GM19438 (cell line): ENCODE measurements around the gene GAPVD1.
"Not testable (repeated sequence)": the region's sequence is repeated elsewhere in the genome, so short reads cannot be mapped to it uniquely, and the experiment has no call there.

Source experiments
- ATAC-seq: cut with Tn5 transposase; IDR thresholded peaks from one replicate; pipeline ENCODE4 v1.9.1; 2021; ENCODE audit warnings: low read depth; ENCODE audit not compliant: unreplicated experiment

The GAPVD1 gene

GRCh38 chr9:125399666-125400065 lies 138.0 kb downstream of the GAPVD1 start:
- ATAC-seq = no peak

GRCh38 chr9:125400232-125400631 lies 138.6 kb downstream of the GAPVD1 start:
- ATAC-seq = not testable (repeated sequence)

GRCh38 chr9:125400725-125401716 lies 139.4 kb downstream of the GAPVD1 start:
- ATAC-seq = no peak

GRCh38 chr9:125404733-125405132 lies 143.1 kb downstream of the GAPVD1 start:
- ATAC-seq = no peak

- no peak for ATAC-seq
These were observed 144.5 kb downstream of the GAPVD1 start for GRCh38 chr9:125405938-125406809.

- ATAC-seq = no peak
These were observed 145.1 kb downstream of the GAPVD1 start for GRCh38 chr9:125406810-125407087.

GRCh38 chr9:125407432-125407973 lies 145.9 kb downstream of the GAPVD1 start:
- no peak for ATAC-seq

GRCh38 chr9:125407974-125408900 lies 146.6 kb downstream of the GAPVD1 start:
- ATAC-seq = peak; percentile 63

- no peak for ATAC-seq
These were observed 147.6 kb downstream of the GAPVD1 start for GRCh38 chr9:125409217-125409636.

GRCh38 chr9:125409637-125410521 lies 148.3 kb downstream of the GAPVD1 start:
- ATAC-seq = no peak

- ATAC-seq = no peak
These were observed 148.9 kb downstream of the GAPVD1 start for GRCh38 chr9:125410522-125410894.

GRCh38 chr9:125411171-125411756 lies 149.6 kb downstream of the GAPVD1 start:
- ATAC-seq = no peak

- no peak for ATAC-seq
These were observed 150.5 kb downstream of the GAPVD1 start for GRCh38 chr9:125412166-125412565.

GRCh38 chr9:125413579-125413978 lies 152.0 kb downstream of the GAPVD1 start:
- ATAC-seq = no peak

- no peak for ATAC-seq
These were observed 154.2 kb downstream of the GAPVD1 start for GRCh38 chr9:125415583-125416460.

GRCh38 chr9:125416517-125416916 lies 154.9 kb downstream of the GAPVD1 start:
- ATAC-seq = no peak
